K562 (cell line): ENCODE results near the gene GGA3. TPM values are rescaled to one million over a fixed set of nuclear protein-coding genes. Genes with fewer than 3 reads are reported as not detected.

Experiments used
- CREB1 ChIP-seq, 2 experiments: sonication (generic) in 1 of 2; formaldehyde crosslinking in 1 of 2; IDR thresholded peaks; 2 replicates each; pipeline versions ENCODE4 v1.6.1 to v1.8.0; 2012 to 2022; ENCODE audit warnings: inconsistent platforms in 1 of 2, mild to moderate bottlenecking in 1 of 2, missing genetic modification reagents in 1 of 2, moderate library complexity in 1 of 2
- FOXK1 ChIP-seq: sonication (generic); formaldehyde crosslinking; IDR thresholded peaks from 2 replicates; pipeline ENCODE4 v1.8.0; 2022; ENCODE audit warnings: missing genetic modification reagents, mild to moderate bottlenecking, borderline replicate concordance
- FUS ChIP-seq: fragments of 200-400 bp; formaldehyde crosslinking; optimal IDR thresholded peaks from 2 replicates; pipeline ENCODE3; 2017; ENCODE audit warnings: low read depth, low read length
- KDM2B ChIP-seq: fragments of 250-450 bp; sonication (Bioruptor Pico); IDR thresholded peaks from 2 replicates; pipeline ENCODE4 v1.8.0; 2021; ENCODE audit warnings: mild to moderate bottlenecking, moderate library complexity
- MEF2D ChIP-seq: conservative IDR thresholded peaks from 2 replicates; pipeline ENCODE4 v1.6.1; 2016; ENCODE audit warnings: low read depth, missing genetic modification characterization, missing compliant biosample characterization
- PCBP1 ChIP-seq: fragments of 200-400 bp; formaldehyde crosslinking; IDR thresholded peaks from 2 replicates; pipeline ENCODE4 v1.6.1; 2018; ENCODE audit warnings: mild to moderate bottlenecking, low read depth, low read length; ENCODE audit not compliant: poor library complexity, severe bottlenecking
- SNIP1 ChIP-seq: fragments of 450-650 bp; IDR thresholded peaks from 2 replicates; pipeline ENCODE4 v1.7.1; 2017; ENCODE audit warnings: low read depth, mild to moderate bottlenecking
- SREBF1 ChIP-seq: fragments of 150-350 bp; IDR thresholded peaks from 2 replicates; pipeline ENCODE4 v1.6.1; 2014; ENCODE audit warnings: antibody characterized with exemption, low read depth, low read length, borderline replicate concordance
- WHSC1 ChIP-seq: IDR thresholded peaks from one replicate; pipeline ENCODE4 v1.6.1; 2012; ENCODE audit warnings: low read length, control low read depth, inconsistent platforms
- ZC3H4 ChIP-seq: sonication (generic); formaldehyde crosslinking; IDR thresholded peaks from 2 replicates; pipeline ENCODE4 v1.9.0; 2021; ENCODE audit warnings: missing genetic modification reagents, borderline replicate concordance
- ZNF311 ChIP-seq: fragments of 250-450 bp; sonication (Bioruptor Pico); IDR thresholded peaks from 2 replicates; pipeline ENCODE4 v1.4.0; 2020; ENCODE audit warnings: mild to moderate bottlenecking, moderate library complexity
- polyA plus RNA-seq, 8 experiments: library from polyadenylated mRNA; depleted of rRNA in 4 of 8; stranded (reverse) in 5 of 8; unstranded in 3 of 8; fragments of >200 nt; fragmentation: Nextera tagmentation in 2 of 8; fragmentation: Illumina TruSeq in 1 of 8; extraction: Ambion mirVana in 2 of 8; extraction: Trizol in 1 of 8; gene quantifications; 2 replicates each; pipeline versions ENCODE4 v1.2.1 to v1.2.3, GENCODE V29; 2011 to 2014; ENCODE audit warnings: inconsistent platforms in 1 of 8, missing spikeins in 1 of 8
- total RNA-seq, 7 experiments: library from RNA; depleted of rRNA in 6 of 7; stranded (reverse); fragments of >200 nt in 6 of 7; fragmentation: Illumina TruSeq in 2 of 7; extraction: Trizol in 2 of 7; gene quantifications; 2 replicates each; pipeline versions ENCODE4 v1.2.1 to v1.2.3, GENCODE V29; 2011 to 2021; ENCODE audit warnings: low replicate concordance in 1 of 7
- TF ChIP-seq, protein P1 (sequence below): fragments of 250-450 bp; sonication (Bioruptor Pico); IDR thresholded peaks from 2 replicates; pipeline ENCODE4 v1.5.0; 2021; ENCODE audit warnings: mild to moderate bottlenecking, moderate library complexity
- TF ChIP-seq, protein P2 (sequence below), 3 experiments: fragments of 200-800 bp in 1 of 3; sonication (Bioruptor generic) in 1 of 3; sonication (generic) in 1 of 3; formaldehyde crosslinking in 1 of 3; IDR thresholded peaks; 2 replicates each; pipeline versions ENCODE4 v1.6.1 to v1.8.0; 2016 to 2022; ENCODE audit warnings: mild to moderate bottlenecking in 2 of 3, missing compliant biosample characterization in 2 of 3, missing genetic modification characterization in 2 of 3, missing genetic modification reagents in 1 of 3
- TF ChIP-seq, protein P3 (sequence below): fragments of 250-450 bp; sonication (Bioruptor Pico); IDR thresholded peaks from 2 replicates; pipeline ENCODE4 v1.4.0; 2020; ENCODE audit warnings: mild to moderate bottlenecking, moderate library complexity, borderline replicate concordance
- TF ChIP-seq, protein P4 (sequence below): fragments of 450-650 bp; IDR thresholded peaks from 2 replicates; pipeline ENCODE4 v1.6.1; 2016; ENCODE audit warnings: mild to moderate bottlenecking
- TF ChIP-seq, protein P5 (sequence below): fragments of 250-450 bp; sonication (Bioruptor Pico); IDR thresholded peaks from 2 replicates; pipeline ENCODE4 v1.6.1; 2021; ENCODE audit warnings: mild to moderate bottlenecking

The GGA3 gene
- total and polyA plus RNA-seq, 9 of the 15 experiments (the other 6 are each of a cell fraction or from before 2014, with no cell fraction given) = 5.7 to 64.9 (median 25.4) TPM

DNA sequence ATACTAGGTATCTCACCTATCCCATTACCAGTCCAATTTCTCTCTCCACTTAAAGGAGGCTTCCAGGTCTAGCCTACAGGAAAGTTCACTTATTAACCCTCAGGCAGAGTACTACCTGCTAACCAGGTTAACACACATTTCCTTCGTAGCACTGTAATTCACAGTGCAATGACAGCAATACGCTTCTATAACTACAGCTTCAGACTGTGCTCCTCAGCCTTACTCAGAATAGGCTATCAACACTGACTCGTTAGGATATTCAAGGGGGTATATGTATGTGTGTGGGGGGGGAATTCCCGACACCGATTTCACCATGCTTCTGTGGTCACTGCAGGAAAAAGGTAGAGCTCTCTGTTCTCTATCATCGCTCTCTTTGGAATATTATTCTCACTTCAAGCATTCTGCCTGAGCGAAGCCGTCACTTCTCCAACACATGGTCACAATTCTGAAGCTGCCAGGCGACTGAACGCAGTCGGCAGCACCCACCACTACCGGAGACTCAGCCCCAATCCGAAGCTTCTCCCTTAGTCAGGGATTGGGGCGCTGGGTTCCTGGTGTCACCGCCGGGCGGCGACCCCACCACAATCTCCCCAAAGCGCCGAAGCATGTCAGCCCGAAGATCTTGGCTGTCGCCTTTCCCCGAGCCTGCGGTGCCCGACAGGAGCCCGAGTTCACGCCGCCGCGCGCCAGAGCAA lies 618 bp downstream of the GGA3 start (continued):
- TF ChIP-seq, protein P1, sequence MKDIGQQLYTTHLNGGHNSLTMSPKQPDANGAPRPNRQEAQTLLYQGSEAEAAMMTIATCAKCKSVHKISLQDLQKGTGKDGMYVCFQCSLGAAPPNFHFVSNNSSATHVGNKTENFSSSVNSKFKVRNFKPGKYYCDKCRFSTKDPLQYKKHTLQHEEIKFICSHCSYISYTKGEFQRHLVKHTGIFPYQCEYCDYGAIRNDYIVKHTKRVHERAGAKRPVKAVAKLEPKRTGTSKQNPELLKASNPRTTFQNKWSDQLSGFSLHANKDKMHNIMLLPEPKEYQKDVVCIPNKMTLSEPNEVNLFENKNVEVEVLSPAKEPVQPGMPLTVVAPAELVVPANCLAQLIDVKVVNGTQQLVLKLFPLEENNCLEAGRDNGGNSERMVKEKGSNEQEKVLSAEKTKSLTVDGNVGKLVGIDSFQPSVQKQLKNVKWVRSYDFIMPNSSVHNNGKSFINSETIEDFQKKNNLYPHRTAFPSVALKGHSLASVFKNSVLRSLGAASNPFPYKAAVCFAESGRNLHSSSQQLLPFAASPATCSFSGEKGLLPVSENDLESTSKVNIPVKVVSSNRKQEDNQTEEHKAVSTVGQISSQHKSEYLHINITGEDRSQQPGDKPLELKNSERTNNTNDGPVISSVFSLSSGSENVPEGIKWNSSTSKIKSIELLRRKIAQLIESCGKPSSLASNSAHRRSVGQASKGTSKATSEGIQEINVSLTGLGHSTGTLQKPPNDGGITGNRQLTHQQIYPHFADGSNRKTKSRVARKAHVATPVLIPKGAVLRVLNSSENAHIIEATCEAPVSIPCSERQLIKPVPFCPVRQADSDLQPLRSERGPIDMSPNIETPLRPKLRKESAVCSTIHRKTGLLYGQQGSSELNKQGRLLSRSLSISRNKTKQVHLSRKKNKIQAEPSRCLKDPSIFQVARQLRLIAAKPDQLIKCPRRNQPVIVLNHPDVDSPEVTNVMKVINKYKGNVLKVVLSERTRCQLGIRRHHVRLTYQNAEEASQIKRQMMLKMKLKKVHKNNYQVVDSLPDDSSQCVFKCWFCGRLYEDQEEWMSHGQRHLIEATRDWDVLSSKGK (CRISPR knock-in tag) = no peak
- TF ChIP-seq, protein P2, sequence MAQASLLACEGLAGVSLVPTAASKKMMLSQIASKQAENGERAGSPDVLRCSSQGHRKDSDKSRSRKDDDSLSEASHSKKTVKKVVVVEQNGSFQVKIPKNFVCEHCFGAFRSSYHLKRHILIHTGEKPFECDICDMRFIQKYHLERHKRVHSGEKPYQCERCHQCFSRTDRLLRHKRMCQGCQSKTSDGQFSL (CRISPR knock-in tag; IDR thresholded peaks at IDR 0.05) = peak; percentile 49; the same call in 1 of the 2 replicates
- TF ChIP-seq, protein P2 (tag; IDR thresholded peaks at IDR 0.05) = no peak; a peak in 1 of 4 replicates
- TF ChIP-seq PCBP1 (no peak), FUS (no peak), MEF2D (no peak), SNIP1 (no peak), KDM2B (CRISPR knock-in tag) (no peak), WHSC1 (no peak), FOXK1 (CRISPR knock-in tag) (0 out of 2 replicates have a peak, but pooled peaks have one; percentile 20), CREB1 (IDR thresholded peaks at IDR 0.05) (no peak), CREB1 (CRISPR knock-in tag; IDR thresholded peaks at IDR 0.05) (no peak), ZNF311 (CRISPR knock-in tag) (no peak), SREBF1 (no peak), ZC3H4 (CRISPR knock-in tag) (0 out of 2 replicates have a peak, but pooled peaks have one; percentile 3)
- TF ChIP-seq, protein P3, sequence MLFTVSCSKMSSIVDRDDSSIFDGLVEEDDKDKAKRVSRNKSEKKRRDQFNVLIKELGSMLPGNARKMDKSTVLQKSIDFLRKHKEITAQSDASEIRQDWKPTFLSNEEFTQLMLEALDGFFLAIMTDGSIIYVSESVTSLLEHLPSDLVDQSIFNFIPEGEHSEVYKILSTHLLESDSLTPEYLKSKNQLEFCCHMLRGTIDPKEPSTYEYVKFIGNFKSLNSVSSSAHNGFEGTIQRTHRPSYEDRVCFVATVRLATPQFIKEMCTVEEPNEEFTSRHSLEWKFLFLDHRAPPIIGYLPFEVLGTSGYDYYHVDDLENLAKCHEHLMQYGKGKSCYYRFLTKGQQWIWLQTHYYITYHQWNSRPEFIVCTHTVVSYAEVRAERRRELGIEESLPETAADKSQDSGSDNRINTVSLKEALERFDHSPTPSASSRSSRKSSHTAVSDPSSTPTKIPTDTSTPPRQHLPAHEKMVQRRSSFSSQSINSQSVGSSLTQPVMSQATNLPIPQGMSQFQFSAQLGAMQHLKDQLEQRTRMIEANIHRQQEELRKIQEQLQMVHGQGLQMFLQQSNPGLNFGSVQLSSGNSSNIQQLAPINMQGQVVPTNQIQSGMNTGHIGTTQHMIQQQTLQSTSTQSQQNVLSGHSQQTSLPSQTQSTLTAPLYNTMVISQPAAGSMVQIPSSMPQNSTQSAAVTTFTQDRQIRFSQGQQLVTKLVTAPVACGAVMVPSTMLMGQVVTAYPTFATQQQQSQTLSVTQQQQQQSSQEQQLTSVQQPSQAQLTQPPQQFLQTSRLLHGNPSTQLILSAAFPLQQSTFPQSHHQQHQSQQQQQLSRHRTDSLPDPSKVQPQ (CRISPR knock-in tag) = no peak
- TF ChIP-seq, protein P4, sequence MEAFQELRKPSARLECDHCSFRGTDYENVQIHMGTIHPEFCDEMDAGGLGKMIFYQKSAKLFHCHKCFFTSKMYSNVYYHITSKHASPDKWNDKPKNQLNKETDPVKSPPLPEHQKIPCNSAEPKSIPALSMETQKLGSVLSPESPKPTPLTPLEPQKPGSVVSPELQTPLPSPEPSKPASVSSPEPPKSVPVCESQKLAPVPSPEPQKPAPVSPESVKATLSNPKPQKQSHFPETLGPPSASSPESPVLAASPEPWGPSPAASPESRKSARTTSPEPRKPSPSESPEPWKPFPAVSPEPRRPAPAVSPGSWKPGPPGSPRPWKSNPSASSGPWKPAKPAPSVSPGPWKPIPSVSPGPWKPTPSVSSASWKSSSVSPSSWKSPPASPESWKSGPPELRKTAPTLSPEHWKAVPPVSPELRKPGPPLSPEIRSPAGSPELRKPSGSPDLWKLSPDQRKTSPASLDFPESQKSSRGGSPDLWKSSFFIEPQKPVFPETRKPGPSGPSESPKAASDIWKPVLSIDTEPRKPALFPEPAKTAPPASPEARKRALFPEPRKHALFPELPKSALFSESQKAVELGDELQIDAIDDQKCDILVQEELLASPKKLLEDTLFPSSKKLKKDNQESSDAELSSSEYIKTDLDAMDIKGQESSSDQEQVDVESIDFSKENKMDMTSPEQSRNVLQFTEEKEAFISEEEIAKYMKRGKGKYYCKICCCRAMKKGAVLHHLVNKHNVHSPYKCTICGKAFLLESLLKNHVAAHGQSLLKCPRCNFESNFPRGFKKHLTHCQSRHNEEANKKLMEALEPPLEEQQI = no peak
- TF ChIP-seq, protein P5, sequence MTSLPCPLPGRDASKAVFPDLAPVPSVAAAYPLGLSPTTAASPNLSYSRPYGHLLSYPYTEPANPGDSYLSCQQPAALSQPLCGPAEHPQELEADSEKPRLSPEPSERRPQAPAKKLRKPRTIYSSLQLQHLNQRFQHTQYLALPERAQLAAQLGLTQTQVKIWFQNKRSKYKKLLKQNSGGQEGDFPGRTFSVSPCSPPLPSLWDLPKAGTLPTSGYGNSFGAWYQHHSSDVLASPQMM (CRISPR knock-in tag) = no peak
